Measurements from ENCODE around the gene UXS1. TPM values are rescaled to one million over a fixed set of nuclear protein-coding genes. Genes with fewer than 3 reads are reported as not detected.

UXS1 gene
- total RNA-seq, 1 donor from 2014 or later: 67.7 TPM

- intact Hi-C loops (cut with micrococcal nuclease): loop anchor here (5.0 kb wide), 5 partner anchors 48 to 1153 kb away; partner anchors contain the start of genes C2orf49 and MRPS9
Observed at GRCh38 chr2:106189764-106190468, 4.2 kb downstream of the UXS1 start.

GRCh38 chr2:106189325-106189724 is 4.8 kb downstream of the UXS1 start:
- intact Hi-C loops (cut with micrococcal nuclease): no loop called here

DNA sequence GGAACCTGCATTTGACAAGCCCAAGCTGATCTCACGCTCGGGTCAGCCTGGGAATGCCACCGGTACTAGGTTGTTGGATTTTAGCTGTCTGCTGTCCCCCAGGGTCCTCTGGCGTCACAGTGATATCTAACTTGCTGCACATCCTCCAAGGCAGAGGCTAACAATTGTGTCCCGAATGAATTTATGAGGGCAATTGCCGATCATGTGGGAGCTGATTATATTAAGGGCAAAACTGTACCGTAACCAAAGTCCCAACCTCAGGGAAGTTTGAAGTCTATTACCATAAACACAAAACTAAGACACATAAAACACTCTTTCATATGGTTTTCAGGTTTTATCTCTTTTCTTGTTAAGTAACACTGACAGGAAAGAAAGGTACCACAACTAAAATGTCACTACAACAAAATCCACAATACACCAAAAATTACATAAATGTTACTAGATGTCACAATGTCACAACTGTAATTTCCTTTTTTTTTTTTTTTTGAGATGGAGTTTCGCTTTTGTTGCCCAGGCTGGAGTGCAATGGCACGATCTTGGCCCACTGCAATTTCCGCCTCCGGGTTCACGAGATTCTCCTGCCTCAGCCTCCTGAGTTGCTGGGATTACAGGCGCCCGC is 6.7 kb downstream of the UXS1 start:
- intact Hi-C loops (cut with micrococcal nuclease): no loop called here

DNA sequence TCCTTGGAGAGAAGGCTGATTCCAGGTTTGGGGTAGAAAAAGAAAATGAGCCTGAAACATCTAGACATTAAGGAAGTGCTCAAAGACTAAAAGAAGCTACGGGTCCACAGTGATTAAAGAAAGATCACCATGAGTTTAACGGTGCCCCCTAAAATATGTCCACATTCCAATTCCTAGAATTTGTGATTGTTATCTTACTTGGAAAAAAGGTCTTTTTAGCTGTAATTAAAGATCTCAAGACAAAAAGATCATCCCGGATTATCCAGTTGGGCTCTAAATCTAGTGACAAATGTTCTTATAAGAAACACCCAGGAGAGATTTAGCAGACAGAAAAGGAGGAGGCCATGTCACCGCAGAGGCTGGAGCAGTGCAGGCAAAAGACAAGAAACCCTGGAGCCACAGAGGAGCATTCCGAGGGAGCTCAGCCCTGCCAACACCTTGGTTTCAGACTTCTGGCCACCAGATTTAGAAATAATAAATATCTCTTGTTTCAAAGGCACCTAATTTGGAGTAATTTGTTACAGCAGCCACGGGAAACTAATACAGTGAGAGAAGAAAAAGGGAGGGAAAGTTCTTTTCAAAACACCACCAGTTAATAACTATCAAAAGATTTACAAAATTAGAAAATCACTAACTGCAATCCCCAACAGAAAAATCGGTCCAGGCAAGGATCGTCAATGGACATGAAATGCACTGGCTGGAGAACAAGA is 8.5 kb downstream of the UXS1 start:
- intact Hi-C loops (cut with micrococcal nuclease): no loop called here

- intact Hi-C loops (cut with micrococcal nuclease): no loop called here
Observed at GRCh38 chr2:106184857-106185256, 9.2 kb downstream of the UXS1 start.

DNA sequence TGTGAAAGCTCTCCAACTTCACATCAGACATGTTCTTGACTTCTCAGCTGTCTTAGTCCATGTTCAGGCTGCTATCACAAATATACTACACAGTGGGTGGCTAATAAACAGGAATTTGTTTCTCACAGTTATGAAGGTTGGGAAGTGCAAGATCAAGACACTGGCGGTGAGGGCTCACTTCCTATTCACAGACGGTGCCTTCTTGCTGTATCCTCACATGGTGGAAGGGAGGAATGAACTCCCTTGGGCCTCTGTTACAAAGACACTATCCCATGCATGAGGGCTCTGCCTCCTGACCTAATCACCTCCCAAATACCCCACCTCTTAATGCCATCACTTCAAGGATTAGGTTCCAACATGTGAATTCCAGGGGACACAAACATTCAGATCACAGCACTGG is 9.7 kb downstream of the UXS1 start:
- intact Hi-C loops (cut with micrococcal nuclease): no loop called here

- intact Hi-C loops (cut with micrococcal nuclease): no loop called here
Observed at GRCh38 chr2:106183101-106183696, 10.9 kb downstream of the UXS1 start.

DNA sequence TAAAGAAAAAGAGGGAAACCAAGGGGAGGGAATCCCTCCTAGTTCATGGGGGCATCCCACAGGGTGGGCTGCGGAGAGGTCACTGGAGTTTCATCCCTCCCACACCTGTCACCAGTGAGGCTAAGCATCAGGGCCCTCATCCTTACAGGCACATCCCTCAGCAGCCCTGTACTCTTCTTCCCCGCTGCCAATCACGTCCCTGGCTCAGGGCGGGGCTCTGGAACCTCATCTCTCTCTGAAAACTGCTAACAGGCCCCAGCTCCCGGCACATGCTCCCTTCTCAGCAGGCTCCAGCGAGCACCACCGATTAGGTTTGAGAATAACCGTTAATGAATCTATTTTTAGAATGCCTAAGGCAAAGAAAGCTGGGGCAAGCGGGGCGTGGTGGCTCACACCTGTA is 13.0 kb downstream of the UXS1 start:
- intact Hi-C loops (cut with micrococcal nuclease): no loop called here

DNA sequence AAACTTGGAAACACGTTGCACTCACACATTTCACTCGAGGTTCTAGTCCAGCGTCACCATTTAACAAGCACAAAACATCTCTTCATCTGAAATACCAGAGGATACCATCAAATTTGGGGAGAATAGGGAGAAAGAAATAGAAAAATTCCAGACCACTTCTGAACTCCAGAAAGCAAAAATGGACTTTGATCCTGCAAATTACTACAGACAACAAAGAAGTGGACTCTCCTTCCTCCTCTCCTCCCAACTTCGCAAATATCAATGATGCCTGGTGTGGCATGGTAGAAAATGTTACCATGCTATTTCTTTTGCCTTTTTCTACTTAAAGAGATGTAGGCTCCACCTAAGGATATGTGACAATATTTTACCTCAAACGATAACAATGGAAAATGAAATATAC is 13.5 kb downstream of the UXS1 start:
- intact Hi-C loops (cut with micrococcal nuclease): no loop called here

DNA sequence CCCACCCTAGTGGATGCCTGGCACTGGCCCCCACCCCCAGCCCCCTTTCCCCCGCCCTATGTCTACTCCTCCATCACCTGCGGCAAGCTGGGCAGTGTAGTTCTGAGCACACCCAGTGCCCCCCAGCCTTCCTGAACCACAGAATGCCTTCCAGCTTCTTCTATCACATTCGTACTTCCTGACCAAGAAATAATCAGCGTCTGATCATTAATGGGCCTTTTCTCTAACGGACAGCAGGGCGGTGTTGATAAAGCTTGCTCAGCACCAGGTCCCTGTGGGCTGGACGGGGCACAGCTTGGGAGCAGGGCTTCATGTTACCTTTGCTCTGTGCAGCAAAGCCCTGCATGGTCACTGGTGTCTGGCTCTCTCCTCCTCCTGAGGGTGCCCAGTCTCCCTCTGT is 15.4 kb downstream of the UXS1 start:
- intact Hi-C loops (cut with micrococcal nuclease): no loop called here

DNA sequence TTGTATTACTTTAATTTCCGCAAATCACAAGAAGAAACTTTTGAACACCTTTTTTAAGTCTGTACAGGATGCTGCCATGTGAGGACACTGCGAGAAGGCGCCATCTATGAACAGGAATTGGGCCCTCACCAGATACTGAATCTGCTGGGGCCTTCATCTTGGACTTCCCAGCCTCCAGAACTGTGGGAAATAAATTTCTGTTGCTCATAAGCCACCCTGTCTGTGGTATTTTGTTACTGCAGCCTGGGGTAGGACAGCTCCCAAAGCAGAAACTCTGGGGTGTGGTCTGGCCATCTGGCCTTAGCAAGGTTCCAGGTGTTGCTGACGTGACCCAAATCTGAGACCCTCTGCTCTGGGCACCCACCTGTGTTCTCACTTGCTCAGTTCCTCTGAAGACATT is 16.5 kb downstream of the UXS1 start:
- intact Hi-C loops (cut with micrococcal nuclease): no loop called here

DNA sequence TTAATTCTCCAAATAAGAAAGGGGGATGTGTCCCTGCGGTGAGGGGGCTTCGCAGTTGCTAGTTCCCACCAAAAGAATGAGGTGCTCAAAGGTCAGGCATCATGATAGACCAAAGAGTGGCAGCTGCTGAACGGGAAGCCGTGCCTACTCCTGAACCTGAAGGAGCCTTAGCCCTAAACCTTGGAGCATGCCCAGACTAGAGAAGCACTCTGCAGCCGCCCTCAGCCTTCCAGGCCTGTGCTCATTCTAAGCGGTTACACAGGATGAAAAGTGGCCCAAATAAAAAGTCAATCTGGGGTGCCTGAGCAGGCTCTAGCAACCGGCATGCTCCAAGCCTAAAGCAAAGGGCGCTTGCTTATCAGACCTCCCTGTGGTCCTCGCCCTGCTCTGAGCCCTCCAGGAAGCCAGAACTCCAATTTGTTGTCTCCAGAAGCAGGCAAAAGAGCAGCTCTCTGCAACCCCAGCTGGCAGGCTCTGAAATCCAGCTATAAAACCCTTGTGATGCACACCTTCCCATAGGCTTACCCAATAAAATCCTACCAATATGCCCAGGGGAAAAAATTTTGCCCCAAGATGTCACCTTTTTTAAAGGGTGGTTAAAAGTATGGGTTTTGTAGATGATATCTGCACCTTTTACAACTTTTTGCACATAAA is 17.5 kb downstream of the UXS1 start:
- intact Hi-C loops (cut with micrococcal nuclease): no loop called here

DNA sequence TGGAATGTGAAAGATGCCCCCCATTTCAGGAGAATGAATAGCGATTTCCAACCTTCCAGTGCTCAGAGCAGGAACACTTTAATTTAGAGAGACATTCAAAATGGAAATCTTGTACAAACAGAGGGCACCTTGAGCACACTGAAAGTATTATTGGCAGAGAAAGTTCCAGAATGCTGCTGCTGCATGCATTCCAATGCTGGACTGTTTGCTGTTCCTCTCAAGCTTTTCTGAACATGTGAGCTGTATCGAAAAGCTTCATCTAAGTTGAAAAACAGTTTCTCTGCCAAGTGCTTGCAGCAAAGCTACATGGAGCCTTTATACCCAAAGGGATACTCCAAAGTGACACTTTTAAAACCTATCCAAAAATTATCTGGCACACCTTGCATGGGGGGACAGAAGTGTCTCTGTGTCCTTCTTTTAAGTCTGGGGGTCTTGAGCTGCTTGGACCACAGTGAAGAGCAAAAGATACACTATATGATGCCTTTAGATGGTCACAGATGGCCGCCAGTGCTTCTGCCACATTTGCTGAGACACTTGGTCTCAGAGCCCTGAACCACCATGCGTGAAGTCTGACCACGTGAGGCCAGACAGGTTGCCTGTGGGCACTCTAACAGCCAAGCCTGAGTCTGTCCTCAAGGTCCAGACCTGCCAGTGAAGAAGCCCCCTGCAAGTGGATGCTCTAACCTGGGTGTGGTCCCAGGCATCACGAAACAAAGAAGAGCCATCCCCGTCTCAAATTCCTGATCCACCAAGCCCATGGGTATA is 18.8 kb downstream of the UXS1 start:
- intact Hi-C loops (cut with micrococcal nuclease): no loop called here

DNA sequence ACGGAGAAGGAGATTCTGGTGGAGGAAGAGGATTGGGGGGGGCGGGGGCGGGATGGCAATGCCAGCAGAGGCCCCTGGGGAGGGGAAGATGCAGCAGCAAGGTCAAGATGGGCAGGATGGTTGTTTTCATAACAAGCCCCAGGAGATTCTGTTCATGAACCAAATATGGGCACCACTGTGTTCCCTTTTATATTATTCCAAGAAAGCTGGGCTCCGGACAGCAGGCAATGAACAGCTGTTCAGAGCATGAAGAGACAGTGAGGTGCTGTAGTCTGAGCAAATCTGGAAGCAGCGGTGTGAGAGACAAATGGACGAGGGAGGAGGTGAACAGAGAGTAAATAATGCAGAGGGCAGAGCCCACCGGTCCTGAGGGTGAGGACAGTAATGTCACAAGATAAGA is 20.0 kb downstream of the UXS1 start:
- intact Hi-C loops (cut with micrococcal nuclease): no loop called here

DNA sequence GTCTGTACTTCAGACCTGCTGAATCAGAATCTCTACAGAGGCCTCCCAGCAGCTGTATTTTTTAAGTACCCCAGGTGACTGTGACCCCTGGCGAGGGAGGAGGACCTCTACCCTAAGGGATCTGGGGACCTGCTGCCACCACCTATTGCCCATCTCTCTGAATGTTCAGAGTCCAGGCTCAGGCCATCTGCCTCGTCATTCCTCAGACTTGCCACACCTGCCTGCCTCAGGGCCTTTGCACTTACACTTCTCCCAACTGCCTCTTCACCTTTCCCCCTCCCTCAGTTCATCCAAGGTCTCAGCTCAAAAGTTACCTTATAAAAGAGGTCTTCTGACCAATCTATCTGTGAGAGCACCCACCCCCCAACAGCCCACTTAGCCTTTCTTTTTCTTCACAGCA is 21.5 kb downstream of the UXS1 start:
- intact Hi-C loops (cut with micrococcal nuclease): no loop called here

DNA sequence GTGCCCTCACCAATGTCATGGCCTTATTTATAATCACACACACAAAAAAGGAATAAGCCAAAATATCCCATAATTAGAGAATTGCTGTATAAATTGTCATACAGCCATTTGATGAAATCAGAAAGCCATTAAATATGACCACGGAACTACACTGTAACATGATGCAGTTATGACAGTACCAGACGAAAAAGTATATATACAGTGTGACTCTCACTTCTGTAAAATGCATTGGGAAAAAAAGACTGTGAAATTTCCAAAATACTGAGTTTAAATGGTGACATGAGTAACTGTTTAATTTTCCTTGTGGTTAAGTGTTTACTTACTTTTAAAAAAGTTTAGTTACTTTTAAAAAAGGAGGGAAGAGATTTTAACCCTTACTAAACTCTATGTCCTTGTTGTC is 25.4 kb downstream of the UXS1 start:
- intact Hi-C loops (cut with micrococcal nuclease): no loop called here

DNA sequence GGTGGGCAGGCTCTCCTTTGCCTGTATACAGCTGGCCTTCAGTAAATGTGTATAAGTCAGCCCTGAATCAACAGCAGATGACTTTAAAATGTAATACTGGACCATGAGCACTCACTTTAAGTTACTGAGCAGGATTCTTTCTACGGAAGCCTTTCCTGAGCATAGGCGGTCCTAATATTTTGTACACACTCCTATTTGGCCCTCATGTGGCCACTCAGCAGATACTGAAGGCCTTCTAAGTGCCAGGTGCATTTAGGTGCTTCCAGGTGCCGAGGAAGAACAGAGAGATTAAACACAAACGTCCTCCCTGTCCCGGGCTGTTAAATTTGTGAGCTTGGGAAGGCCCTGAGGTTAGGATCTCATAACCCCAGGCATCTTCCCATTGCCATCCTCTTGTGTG is 27.0 kb downstream of the UXS1 start:
- intact Hi-C loops (cut with micrococcal nuclease): no loop called here

- intact Hi-C loops (cut with micrococcal nuclease): no loop called here
Observed at GRCh38 chr2:106165561-106165960, 28.5 kb downstream of the UXS1 start.

DNA sequence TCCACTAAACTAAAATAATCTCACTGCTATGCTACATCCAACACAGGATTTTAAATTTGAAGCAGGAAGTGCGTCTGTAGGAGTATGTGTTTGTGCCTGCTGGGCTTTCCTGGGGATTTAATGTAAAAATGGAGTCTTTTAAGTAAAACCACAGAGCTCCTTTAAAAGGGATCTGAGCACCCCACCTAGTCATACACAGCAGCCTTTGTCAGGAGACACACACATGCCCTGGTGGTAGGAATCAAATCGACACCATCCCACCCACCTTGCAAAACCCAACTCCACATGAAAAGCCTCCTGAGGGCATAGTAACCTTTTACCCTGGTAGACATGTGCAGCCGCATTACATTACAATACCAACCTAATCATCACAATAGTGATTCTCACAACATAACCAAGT is 29.1 kb downstream of the UXS1 start:
- intact Hi-C loops (cut with micrococcal nuclease): no loop called here

DNA sequence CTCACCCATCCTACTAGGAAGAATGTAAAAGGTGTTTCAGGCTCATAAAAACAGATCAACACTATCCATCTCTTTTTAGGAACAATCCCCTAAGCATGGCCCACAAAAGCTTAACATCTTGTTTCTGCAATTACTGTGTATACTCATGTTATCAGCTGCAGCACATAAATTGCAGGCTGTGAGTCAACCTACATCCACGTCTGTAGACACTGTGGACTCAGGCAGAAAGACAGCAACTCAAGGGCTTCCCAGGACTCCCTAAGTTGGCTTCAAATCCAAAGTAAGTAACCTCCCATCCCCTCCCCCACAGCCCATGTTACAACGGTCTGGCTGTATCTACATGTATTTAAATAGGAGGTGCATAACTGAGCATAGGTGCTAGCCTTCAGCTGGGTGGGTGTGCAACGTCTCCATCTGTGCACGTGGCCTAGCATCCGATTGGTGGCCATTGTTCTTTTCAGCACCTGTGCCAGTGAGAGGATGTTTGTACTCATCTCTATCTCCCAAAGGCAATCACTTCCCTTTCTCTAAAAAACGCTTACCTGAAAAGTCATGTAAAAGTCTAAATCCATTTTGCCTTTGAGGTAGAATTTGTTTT is 30.1 kb downstream of the UXS1 start:
- intact Hi-C loops (cut with micrococcal nuclease): no loop called here
